Measurements from ENCODE around the gene KANSL1.

DNA sequence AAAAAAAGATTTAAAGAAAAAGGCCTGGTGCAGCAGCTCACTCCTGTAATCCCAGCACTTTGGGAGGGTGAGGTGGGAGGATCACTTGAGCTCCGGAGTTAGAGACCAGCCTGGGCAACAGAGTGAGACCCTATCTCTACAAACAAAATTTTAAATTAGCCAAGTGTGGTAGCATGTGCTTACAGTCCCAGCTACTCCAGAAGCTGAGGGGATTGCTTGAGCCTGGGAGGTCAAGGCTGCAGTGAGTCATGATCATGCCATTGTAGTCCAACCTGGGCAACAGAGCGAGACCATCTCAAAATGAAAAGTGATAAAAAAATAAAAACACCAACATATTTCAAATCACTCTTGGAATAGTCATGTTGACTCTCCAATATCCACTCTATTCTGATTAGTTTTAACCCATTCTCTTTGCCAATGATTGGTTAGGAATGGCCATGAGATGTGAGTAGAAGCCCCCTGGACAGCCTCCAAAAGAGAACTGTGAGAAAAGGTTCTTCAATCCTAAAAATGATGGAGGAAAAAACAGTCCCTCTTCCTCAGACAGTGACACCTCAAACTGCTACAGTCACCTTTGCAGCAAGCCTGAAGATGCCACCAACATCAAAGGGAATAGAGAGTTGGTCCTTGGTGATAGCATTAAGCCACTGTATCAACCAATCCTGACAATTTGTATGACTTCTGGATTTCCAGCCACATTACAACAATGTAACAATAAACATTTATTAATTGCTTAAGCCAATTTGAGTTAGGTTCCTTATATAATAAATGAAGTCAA is 2.9 kb upstream of the KANSL1 start:
- TF ChIP-seq, protein P1, sequence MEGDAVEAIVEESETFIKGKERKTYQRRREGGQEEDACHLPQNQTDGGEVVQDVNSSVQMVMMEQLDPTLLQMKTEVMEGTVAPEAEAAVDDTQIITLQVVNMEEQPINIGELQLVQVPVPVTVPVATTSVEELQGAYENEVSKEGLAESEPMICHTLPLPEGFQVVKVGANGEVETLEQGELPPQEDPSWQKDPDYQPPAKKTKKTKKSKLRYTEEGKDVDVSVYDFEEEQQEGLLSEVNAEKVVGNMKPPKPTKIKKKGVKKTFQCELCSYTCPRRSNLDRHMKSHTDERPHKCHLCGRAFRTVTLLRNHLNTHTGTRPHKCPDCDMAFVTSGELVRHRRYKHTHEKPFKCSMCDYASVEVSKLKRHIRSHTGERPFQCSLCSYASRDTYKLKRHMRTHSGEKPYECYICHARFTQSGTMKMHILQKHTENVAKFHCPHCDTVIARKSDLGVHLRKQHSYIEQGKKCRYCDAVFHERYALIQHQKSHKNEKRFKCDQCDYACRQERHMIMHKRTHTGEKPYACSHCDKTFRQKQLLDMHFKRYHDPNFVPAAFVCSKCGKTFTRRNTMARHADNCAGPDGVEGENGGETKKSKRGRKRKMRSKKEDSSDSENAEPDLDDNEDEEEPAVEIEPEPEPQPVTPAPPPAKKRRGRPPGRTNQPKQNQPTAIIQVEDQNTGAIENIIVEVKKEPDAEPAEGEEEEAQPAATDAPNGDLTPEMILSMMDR (IDR thresholded peaks at IDR 0.05 in 2 of 3, conservative IDR thresholded peaks at IDR 0.05 in 1 of 3; ENCODE audit: control insufficient read depth in 2 of 3, extremely low read depth in 1 of 3, insufficient read depth in 1 of 3, low read depth in 3 of 3, low read length in 3 of 3): no peak
- TF ChIP-seq CREM (IDR thresholded peaks at IDR 0.05; ENCODE audit: low read depth): no peak
- TF ChIP-seq, protein P2, sequence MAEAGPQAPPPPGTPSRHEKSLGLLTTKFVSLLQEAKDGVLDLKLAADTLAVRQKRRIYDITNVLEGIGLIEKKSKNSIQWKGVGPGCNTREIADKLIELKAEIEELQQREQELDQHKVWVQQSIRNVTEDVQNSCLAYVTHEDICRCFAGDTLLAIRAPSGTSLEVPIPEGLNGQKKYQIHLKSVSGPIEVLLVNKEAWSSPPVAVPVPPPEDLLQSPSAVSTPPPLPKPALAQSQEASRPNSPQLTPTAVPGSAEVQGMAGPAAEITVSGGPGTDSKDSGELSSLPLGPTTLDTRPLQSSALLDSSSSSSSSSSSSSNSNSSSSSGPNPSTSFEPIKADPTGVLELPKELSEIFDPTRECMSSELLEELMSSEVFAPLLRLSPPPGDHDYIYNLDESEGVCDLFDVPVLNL (IDR thresholded peaks at IDR 0.05; ENCODE audit: low read depth, low read length): no peak
- TF ChIP-seq, protein P3, sequence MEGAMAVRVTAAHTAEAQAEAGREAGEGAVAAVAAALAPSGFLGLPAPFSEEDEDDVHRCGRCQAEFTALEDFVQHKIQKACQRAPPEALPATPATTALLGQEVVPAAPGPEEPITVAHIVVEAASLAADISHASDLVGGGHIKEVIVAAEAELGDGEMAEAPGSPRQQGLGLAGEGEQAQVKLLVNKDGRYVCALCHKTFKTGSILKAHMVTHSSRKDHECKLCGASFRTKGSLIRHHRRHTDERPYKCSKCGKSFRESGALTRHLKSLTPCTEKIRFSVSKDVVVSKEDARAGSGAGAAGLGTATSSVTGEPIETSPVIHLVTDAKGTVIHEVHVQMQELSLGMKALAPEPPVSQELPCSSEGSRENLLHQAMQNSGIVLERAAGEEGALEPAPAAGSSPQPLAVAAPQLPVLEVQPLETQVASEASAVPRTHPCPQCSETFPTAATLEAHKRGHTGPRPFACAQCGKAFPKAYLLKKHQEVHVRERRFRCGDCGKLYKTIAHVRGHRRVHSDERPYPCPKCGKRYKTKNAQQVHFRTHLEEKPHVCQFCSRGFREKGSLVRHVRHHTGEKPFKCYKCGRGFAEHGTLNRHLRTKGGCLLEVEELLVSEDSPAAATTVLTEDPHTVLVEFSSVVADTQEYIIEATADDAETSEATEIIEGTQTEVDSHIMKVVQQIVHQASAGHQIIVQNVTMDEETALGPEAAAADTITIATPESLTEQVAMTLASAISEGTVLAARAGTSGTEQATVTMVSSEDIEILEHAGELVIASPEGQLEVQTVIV (IDR thresholded peaks at IDR 0.05; ENCODE audit: borderline replicate concordance, partially characterized antibody): no peak
- TF ChIP-seq POLR2A (IDR thresholded peaks at IDR 0.05; ENCODE audit: low read depth, low read length): no peak
- TF ChIP-seq SMC3 (IDR thresholded peaks at IDR 0.05; ENCODE audit: borderline replicate concordance, low read length): no peak
- TF ChIP-seq BMI1 (IDR thresholded peaks at IDR 0.05; ENCODE audit: borderline replicate concordance): no peak
- TF ChIP-seq EP300 (IDR thresholded peaks at IDR 0.05; ENCODE audit: borderline replicate concordance in 1 of 2, control insufficient read depth in 1 of 2, low read depth in 2 of 2, low read length in 2 of 2): no peak
- TF ChIP-seq CBX3 (IDR thresholded peaks at IDR 0.05; ENCODE audit: borderline replicate concordance, low read depth): no peak
- TF ChIP-seq CBX5 (IDR thresholded peaks at IDR 0.05; ENCODE audit: low read depth): no peak
- TF ChIP-seq, protein P4, sequence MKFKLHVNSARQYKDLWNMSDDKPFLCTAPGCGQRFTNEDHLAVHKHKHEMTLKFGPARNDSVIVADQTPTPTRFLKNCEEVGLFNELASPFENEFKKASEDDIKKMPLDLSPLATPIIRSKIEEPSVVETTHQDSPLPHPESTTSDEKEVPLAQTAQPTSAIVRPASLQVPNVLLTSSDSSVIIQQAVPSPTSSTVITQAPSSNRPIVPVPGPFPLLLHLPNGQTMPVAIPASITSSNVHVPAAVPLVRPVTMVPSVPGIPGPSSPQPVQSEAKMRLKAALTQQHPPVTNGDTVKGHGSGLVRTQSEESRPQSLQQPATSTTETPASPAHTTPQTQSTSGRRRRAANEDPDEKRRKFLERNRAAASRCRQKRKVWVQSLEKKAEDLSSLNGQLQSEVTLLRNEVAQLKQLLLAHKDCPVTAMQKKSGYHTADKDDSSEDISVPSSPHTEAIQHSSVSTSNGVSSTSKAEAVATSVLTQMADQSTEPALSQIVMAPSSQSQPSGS (IDR thresholded peaks at IDR 0.05; ENCODE audit: low read length): no peak
- no peak for TF ChIP-seq POLR2AphosphoS5 (IDR thresholded peaks at IDR 0.05; ENCODE audit: low read length)
- no peak for TF ChIP-seq NRF1 (conservative IDR thresholded peaks at IDR 0.05; ENCODE audit: low read depth, low read length)
- no peak for TF ChIP-seq GATAD2B (conservative IDR thresholded peaks at IDR 0.05; ENCODE audit: low read depth)
